ENCODE data around the gene TNP2.

Gene TNP2

GRCh38 chr16:11268921-11269375, at the start of gene TNP2:
Gene TNP2, minus strand, starts transcription at chr16:11269325. Its CDS starts 63 bp downstream, at chr16:11269262.
- DNase-seq (ENCODE audit: low read depth in 2 of 2) = no peak

DNA sequence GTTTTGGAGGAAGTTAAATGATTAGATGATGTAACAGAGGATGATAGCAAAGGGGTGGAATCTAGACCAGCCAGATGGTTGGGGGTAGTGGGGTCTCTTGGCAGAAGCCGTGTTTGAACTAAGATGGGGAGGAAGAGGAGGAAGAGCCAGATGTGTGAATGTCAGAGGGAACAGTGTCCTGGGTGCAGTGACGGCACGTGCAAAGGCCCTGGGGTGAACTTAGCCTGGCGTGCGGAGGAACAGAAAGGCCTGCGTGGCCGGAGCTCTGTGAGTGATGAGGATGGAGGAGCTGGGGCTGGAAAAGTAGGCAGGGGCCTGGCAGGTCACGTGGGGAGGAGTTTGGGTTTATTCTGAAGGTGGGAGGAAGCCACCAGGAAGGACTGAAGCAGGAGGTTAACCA, 49.7 kb upstream of the TNP2 start:
- DNase-seq (ENCODE audit: low read depth in 2 of 2) = no peak

- DNase-seq (ENCODE audit: low read depth in 2 of 2) = no peak
These were observed 47.3 kb upstream of the TNP2 start for GRCh38 chr16:11316331-11317015.

DNA sequence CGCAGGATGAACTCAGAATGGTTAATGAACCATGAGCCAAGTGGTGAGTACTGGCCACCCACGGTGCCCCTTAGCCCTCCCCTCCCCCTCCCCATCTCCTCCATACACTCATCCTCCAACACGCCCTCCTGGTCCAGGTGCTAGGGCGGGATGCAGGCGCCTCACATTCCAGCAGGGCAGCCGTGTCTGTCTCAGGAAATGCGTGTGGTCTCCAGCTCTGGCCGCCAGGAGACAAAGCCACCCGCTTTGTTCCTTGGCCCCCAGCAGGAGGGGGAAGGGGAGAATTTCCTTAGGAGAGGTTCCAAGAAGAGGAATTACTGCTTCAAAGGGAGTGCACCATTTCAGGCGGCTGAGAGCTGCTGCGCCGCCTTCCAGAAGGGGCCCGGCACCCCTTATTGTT, 46.4 kb upstream of the TNP2 start:
- peak; percentile 41 to 47 for DNase-seq (ENCODE audit: low read depth in 2 of 2)

DNA sequence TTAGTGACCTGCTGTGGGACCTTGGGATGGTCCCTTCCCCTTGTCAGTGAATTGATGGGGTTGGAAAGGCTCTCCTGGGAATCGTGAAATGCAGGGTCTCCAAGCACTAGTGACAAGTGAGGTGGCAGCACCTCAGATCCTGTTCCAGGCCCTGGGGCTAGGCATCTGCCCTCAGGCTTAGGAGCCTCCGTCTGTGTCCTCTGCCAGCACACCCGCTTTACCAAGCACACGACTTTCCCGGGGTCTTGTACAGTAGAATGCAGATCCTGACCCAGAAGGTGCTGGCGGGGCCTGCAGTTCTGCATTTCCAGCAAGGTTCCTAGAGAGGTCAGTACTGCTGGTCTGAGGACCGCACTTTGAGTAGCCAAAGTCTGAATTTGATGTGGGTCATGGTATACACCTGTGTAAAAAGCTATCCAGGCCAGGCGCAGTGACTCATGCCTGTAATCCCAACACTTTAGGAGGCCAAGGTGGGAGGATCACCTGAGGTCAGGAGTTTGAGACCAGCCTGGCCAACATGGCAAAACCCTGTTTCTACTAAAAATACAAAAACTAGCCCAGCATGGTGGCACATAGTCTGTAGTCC, 45.3 kb upstream of the TNP2 start:
- no peak for DNase-seq (ENCODE audit: low read depth in 2 of 2)

DNA sequence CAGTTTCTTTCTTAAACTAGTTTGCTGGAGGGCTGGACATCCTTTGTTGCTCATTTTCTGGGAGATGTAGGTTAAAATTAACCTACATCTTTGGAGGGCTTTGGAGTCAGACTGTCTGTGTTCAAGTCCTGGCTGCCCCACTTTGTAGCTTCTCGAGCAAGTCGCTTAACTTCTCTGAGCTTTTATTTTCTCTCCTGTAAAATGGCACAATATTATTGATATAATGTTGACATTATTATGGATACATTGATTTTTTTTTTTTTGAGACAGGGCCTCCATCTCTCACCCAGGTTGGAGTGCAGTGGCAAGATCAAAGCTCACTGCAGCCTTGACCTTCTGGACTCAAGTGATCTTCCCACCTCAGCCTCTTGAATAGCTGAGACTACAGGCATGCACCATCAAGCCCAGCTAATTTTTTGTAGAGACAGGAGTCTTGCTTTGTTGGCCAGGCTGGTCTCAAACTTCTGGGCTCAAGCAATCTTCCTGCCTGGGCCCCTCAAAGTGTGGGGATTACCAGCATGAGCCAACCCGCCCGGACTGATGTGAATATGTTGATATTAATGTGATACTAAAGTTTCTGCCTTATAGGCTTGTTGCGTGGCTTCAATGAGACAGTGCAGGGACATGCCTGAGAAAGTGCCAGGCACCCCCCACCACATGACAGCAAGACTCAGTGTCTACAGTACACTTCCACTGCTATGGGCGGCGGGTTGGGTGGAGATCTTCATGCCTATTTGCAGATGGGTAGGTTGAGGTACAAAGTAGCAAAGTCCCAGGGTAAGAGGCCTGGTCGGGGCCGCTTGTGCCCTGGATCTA, 44.6 kb upstream of the TNP2 start:
- DNase-seq (ENCODE audit: low read depth in 2 of 2) = no peak

GRCh38 chr16:11312718-11313492, 43.8 kb upstream of the TNP2 start:
- peak; percentile 47 to 49 for DNase-seq (ENCODE audit: low read depth in 2 of 2)

GRCh38 chr16:11310997-11311561, 42.0 kb upstream of the TNP2 start:
- no peak for DNase-seq (ENCODE audit: low read depth in 2 of 2)

- DNase-seq (ENCODE audit: low read depth in 2 of 2) = no peak
These were observed 41.5 kb upstream of the TNP2 start for GRCh38 chr16:11310634-11310977.

- DNase-seq (ENCODE audit: low read depth in 2 of 2) = no peak
These were observed 40.9 kb upstream of the TNP2 start for GRCh38 chr16:11309895-11310633.

- no peak for DNase-seq (ENCODE audit: low read depth in 2 of 2)
These were observed 39.6 kb upstream of the TNP2 start for GRCh38 chr16:11308493-11309283.

DNA sequence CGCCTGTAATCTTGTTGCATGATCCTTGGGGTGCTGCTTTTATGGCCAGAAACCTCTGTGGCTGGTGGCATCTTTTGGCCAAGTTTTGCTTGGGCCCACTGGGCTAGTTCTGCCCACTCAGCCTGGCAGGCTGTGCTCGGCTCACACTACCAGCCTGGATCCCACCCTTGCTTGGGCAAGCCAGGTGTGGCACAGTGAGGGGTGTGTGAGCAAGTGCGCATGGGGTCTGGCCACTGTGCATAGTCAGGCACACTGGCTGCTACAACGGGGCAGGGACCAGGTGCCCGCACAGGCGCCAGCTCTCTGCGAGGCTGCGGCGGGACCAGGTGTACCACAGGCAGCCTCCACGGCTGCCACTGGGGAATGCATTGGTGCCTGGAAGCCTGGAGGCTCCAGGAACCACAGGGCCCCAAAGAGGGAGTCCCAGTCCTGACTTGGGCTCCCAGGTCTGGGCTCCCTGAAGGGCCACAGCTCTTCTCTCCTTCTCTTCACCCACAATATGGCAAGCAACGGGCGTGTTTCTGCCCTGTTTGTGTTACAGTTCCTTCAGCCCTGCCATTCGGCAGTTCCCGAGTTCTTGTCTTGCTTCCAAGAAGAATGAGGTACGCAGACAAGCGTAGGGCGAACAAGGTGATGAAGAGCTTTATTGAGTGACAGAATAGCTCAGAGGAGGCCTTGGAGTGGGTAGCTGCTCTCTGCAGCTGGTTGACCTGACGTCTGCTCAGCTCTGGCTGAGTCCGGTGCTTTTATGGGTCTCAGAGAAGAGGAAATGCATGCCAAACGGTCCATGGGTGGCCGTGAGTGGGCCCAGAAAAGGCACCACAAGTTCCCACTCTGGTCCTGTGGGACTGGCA, 38.7 kb upstream of the TNP2 start:
- DNase-seq (ENCODE audit: low read depth in 2 of 2) = no peak

DNA sequence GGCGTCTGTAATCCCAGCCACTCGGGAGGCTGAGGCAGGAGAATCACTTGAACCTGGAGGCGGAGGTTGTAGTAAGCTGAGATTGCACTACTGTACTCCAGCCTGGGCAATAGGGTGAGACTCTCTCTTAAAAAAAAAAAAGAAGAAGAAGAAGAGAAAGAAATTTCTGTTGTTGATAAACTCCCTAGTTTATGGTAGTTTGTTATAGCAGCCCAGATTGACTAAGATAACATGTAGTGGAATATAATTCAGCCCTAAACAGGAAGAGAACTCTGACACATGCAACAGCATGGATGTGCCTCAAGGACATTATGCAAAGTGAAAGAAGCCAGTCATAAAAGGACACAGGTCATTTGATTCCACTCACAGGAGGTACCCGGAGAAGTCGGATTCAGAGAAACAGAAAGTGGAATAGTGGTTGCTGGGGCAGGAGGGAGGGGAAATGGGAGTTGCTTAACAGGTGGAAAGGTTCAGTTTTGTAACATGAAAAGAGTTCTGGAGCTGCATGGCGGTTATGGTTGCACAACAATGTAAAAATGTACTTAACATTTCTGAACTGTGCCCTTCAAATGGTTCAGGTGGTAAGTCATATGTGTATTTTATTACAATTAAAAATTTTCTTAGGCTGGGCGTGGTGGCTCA, 38.0 kb upstream of the TNP2 start:
- no peak for DNase-seq (ENCODE audit: low read depth in 2 of 2)

DNA sequence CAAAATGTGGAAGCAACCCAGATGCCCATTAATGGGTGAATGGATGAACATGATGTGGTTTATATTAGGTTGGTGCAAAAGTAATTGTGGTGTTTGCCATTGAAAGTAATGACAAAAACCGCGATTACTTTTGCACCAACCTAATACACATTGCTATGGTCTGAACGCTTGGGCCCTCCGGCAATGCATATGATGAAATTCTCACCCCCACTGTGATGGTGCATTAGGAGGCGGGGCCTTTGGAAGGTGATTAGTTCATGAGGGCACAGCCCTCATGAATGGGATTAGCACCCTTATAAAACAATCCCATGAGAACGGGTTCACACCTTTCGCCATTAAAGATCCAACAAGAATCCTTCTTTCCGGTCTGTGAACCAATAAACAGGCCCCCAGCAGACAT, 37.3 kb upstream of the TNP2 start:
- DNase-seq (ENCODE audit: low read depth in 2 of 2) = no peak

DNA sequence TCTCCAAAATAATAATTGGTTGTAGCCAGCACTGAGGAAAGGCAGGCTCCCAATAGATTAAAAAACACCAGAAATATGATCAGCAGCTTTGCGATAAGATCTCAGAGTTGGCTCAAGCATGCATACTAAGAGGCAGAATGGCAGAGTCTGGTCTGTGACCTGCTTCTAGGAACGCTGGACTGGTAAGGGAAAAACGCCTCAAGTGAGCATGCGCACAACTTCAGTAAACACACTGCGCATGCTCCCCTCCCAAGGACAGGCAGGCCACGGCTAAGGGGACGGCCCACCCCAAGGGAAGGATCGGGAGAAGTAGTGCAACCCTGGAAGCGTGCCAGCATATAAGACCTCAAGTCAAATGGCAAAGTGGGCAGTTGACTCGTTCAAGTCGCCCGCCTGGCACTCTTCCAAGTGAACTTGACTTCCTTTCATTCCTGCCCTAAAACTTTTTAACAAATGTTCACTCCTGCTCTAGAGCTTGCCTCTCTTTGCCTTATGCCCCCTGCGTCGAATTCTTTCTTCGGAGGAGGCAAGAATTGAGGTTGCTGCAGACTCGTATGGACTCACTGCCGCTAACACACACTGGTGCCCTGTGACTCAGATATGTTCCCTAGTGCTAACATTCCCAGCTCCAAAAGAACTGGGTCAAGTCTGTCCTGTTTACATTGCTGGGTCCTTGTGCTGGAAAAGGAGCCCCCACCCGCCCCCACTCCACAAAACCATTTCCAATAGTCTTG, 34.4 kb upstream of the TNP2 start:
- no peak for DNase-seq (ENCODE audit: low read depth in 2 of 2)

DNA sequence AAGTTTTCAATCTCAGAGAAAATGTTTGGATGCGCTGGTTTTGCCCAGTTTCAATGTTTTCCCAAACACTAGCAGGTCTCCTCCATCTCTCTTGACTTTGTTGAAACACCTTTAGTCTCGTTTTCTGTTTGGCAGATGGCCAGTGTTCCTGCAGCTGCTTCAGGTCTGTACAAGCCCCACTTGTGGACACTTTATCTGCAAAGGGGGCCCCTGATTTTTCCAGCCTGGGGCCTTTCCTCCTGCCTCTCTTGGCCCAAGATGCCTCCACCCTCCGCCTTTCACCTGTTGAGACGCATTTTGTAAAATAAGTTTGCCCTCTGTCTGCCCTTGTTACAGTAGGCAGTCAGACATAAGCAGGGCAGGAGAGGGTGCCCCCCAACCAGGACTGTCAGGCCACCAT, 33.9 kb upstream of the TNP2 start:
- DNase-seq (ENCODE audit: low read depth in 2 of 2) = no peak

- DNase-seq (ENCODE audit: low read depth in 2 of 2) = no peak
These were observed 32.7 kb upstream of the TNP2 start for GRCh38 chr16:11301645-11302501.
